GM19035 (cell line): ENCODE data around the gene RAI1.
"Not testable (repeated sequence)": the region's sequence is repeated elsewhere in the genome, so short reads cannot be mapped to it uniquely, and the experiment has no call there.

ENCODE experiments used
- ATAC-seq: cut with Tn5 transposase; IDR thresholded peaks from one replicate; pipeline ENCODE4 v1.9.1; 2021; ENCODE audit not compliant: unreplicated experiment

Gene RAI1

DNA sequence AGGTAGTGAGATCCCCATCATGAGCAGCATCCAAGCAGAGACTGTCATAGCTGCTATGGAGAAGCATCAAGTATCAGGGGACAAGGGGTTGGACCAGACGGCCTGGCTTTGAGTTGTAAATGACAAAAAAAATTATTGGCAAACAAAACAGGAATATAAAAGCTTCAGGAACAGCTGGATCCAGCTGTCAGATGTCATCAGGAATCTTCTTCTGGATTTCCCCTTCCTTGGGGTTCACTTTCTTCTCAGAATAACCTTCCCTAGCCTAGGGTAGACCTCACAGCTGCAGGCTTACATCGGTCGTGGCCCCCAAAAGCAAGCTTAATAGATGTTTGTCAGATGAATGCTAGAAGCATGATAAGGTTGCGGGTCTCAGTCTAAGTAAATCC, 17.2 kb upstream of the RAI1 start:
- ATAC-seq, result no peak

DNA sequence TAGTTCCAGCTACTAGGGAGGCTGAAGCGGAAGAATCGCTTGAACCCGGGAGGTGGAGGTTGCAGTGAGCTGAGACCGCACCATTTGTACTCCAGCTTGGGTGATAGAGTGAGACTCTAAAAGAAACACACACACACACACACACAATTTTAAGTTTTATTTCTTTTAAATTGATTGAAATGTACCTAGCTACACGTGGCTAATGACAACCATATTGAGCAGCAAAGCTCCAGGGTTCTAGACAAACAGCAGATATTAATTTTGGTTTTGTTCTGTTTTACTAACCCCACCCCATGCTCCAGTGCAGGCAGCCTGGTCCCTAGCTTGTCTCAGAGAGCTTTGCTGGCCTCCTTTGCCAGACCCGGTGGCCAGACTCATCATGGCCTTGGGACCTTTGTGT, 16.0 kb upstream of the RAI1 start:
- ATAC-seq, result no peak

DNA sequence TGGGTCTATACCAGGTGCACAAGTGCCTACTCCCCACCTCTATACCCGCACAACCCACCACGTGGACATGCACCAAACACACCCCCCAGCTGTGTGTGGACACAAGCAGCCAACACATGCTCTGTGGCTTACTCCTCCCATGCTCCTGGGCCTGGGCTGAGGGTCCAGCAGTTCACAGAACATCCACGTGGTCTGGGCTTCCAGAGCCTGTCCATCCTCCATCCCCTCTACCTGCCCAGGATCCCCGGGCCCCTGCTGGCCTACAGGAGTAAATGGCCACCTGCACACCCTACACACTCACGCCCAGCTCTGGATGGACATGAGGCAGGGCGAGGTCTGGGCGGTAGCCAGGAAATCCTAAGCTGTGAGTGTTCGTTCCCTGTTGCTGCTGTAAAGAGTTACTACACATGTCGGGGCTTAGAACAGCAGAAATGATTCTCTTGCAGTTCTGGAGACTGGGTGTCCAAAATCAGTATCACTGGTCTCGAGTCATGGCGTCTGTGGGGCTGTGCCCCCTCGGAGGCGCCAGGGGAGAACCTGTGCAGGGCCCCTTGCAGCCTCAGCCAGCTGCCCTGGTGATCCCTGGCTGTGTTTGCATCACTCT, 15.0 kb upstream of the RAI1 start:
- ATAC-seq, result no peak

DNA sequence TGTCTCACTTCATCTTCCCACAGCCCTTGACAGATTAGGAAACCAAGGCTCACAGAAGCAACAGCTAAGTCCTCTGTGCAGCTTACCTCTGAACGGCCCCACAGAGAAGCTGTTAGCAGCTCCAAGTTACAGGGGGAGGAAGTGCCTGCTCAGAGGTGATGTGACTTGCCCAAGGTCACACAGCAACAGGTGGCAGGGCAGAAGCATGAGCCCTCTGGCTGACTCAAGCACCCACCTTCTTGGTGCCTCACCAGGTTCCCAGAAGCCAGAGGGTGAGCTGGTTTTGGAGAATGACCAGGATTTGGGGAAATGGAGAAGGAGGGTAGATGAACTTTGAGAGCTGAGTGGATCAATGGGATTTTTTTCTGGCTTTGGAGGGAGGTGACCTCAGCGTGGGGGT, 14.0 kb upstream of the RAI1 start:
- no peak for ATAC-seq

DNA sequence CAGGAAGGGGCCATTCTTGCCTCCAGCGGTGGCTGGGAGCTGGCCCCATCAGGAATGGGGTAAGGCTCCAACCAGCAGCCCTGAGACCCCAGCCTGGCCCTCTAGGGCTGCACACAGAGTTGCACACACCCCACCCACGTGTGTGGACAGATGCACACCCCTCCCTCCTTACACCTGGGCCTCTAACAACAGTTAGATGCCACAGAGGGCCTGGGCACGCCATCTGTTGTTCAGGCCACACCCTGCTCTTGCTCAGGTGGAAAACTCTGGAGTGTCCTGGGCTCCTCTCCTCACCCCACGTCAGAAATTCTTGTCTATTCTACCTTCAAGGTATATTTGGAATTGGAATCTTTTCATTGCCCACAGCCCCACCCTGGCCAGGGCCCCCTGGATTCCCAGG, 13.3 kb upstream of the RAI1 start:
- no peak for ATAC-seq

DNA sequence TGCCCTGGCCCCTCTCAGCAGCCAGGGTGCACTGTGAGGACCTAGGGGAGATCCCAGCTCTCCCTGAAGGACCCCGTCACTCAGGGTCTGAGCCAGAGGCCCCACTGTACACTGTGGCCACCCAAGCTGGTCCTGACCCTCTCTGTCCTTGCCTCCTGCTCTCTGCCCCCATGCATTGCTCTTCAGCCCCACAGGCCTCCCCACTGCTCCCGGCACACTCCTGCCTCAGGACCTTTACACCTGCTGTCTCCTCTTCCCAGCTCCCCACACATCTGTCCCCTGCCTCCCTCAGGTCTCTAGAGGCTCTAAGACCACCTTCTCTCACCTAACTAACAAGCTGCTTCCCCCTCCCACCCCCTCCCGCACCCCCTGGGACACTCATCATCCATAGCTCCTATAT, 12.9 kb upstream of the RAI1 start:
- ATAC-seq, result no peak

DNA sequence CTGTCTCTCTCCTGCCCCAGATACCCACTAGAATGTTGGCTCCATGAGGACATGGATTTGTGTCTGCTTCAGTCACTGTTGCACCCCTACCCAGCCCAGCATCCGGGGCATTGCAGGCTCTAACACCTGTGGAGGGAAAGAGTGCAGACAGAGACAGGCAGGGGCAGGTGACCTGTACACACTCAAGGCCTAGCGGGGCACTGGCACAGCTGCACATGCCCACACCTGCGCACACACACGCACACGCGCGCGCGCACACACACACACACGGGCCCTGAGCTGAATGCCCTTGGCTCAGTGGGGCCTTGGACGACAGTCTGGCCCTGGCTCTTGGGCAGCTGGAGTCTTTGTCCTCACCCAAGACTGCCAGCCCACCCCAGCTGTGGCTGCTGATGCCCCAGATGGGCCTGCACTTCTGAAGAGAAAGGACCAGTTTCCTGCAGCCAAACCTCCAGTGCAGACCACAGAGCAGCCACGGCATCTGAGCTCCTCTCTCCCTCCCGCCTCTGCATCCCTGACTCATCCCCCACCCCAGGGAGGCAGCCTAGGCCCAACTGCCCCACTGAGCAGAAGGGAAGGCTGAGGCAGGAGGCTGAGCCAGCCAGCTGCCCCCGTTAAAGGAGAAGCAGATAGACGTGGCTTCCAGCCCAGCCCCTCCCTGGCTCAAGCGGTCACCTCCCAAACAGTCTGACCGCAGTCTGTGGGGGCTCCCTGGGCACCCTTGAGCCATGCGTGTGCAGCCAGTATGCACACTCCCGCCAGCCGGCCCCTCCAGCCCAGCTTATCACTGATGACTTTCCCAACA, 12.3 kb upstream of the RAI1 start:
- ATAC-seq, result no peak

DNA sequence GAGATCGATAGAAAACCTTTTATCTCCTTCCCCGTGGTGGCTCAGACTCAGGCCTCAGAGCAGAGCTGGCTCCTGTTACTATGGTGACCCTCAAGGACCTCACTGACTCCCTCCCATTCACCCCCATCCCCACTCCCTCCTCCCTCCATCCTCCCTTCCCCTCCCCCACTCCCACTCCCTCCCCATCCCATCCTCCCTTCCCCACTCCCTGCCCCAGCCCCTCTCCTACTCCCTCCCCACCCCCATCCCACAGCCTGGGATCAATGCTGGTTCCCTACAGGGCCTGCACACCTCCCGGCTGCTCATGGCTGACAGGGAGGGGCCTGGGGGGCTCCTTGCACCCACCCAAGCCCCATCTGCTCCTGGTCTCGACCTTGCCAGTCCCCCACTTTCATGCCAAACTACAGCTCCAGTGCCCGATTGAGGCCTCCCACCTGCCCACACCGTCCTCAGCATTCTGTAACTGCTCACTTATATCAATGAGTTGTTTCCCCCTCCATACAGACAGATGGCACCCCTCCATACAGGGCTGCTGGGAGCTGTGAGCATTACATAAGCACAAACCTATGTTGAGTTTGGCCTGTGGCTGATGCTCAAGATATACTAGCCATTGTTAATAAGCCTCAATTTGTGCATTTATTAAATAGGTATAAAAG, 11.6 kb upstream of the RAI1 start:
- no peak for ATAC-seq

DNA sequence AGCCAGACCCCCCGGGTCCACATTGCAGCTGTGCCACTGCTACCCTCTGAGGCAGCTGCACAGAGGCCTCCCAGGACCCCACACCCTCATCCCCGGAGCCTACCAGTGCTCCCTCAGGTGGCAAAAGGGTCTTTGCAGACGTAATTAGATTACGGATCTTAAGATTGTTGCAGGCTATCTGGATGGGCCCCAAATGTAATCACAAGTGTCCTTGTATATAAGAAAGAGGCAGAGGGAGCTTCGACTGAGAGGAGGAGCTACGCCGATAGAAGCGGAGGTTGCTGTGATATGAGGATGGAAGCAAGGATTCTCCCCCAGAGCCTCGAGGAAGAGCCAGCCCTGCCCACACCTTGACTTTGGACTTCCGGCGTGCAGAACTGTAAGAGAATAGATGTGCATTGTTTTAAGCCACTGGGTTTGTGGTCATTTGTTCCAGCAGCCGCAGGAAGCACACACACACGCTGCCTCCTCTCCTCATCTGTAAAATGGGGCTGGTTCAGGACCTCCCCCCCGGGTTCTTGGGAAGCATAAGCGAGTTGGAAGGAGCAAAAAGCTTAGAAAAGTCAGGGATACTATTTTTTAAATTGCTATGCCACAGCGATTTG, 10.5 kb upstream of the RAI1 start:
- ATAC-seq, result no peak

DNA sequence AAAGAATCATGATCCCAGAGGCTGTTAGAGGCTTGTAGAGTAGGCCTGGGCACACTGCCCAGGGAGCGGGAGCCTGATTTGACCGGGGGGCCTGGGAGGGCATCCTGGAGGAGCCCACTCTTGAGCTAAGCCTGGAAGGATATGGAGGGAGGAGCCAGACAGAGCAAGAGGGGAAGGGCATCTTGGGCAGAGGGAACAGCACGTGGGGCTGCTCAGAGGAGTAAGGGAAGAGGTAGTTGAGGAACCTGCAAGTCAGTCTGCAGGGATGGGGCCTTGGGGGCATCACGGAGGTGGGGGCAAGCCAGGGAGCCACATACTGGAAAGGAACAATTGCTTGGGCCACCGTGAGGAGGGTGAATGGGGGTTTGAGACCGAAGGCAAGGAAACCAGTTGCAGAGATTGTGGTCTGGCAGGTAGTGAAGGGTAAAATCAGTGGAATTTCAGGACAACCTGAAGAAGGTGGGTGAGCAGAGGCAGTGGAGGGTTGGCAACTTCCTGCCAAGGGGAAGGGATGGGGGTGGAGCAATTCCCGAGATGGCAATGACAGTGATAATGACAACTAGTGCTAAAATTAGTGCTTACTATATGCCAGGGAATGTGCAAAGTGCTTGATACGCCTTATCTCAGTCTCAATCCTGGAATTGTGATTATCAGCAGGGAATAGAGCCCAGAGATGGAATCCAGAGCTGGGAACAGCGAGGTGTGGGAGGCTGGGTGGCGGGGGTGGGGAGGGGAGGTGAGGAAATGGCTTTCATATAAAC, 9.7 kb upstream of the RAI1 start:
- ATAC-seq, result no peak

DNA sequence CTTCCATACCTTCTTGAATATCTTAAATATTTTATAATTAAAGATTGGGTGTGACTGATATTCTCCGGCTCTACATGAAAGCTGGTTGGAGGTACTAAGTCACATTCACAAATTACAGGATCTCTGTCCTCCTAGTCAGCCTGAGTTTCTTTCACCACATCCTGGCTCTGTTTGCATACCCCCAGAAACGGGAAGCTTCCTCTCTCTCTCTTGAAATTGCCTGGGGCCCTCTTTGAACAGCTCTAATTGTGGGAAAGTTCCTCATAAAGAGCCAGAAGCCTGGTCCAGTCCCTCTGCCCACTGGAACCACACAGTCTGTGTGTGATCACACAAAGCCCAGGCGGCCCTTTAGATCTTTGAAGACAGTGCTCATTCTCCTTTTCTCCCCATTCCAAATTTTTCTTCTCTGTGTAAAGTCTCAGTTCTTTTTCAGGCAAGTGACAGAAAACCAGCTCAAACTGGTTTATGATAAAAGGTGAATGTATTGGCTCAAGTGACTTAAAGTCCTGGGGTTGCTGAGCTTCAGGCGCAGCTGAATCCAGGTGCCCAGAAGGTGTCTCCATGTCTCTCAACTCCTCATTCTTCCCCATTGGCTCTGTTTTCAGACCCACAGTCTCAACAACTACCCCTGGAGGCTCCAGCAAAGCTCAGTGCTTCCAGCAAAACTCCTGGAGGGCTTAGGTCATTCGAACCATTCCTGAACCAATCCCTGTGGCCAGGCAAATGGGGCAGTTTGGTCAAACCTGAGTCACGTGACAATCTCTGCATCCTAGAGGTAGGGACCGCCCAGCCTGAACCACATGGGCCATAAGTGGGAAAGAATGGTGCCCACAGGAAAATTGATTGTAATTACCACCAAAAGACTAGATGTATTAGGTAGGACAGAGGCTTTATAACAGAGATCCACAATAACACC, 8.5 kb upstream of the RAI1 start:
- no peak for ATAC-seq

DNA sequence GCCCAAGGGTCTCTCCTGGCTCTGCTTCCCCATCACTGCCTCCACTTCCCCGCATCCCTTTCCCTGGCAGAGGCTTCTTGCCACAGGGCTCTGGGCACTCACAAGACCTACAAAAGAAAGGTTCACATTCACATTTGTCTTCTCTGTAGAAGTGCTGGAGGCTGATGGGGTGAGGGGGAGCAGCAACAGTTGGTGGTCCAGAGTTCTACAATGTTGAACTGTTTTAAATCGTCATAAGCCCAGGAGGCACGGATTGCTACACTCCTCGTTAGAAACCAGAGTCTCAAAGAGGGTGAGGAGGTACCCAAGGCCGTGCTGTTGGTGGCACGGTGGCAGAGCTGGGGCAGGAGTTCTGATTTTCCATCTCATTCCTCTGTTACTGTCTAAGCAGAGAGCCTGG, 5.8 kb upstream of the RAI1 start:
- ATAC-seq, result no peak

DNA sequence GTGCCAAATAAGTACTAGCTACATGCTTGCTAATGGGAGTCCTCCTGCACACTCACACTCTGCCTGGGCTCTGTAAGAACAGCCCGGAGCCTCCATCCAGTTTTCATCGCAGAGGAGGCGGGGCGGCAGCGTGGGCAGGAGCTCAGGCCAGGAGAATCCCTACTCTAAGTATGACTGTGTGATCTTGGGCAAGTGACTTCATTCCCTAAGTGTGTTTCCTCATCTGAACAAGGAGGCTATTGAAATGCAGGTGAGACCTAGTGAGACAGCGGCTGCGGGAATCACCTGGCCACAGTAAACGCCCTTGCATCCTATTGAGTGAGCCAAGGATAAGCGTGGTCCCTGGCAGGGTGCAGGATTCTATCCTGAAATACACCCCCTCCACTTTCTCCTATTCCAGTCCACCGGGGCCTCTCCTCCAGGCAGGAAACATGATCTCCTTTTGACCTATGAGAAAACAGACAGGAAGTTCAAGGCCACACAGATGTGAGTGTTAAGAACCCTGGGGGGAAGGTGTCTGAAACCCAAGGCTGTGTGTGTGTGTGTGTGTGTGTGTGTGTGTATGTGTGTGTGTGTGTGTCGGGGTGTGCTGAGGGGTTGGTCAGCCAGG, 5.2 kb upstream of the RAI1 start:
- no peak for ATAC-seq

DNA sequence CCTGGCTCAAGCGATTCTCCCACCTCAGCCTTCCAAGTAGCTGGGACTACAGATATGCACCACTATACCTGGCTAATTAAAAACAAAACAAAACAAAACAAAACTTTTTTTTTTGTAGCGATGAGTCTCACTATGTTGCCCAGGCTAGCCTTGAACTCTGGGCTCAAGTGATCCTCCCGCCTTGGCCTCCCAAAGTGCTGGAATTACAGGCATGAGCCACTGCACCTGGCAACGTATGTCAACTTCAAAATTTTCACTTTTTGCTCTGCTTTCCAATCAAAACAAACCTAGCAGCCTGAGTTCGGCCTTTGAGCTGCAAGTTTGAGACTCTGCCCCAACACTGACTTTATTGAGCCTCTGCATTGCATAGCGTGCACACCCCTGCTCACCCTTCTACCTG, 4.5 kb upstream of the RAI1 start:
- no peak for ATAC-seq

DNA sequence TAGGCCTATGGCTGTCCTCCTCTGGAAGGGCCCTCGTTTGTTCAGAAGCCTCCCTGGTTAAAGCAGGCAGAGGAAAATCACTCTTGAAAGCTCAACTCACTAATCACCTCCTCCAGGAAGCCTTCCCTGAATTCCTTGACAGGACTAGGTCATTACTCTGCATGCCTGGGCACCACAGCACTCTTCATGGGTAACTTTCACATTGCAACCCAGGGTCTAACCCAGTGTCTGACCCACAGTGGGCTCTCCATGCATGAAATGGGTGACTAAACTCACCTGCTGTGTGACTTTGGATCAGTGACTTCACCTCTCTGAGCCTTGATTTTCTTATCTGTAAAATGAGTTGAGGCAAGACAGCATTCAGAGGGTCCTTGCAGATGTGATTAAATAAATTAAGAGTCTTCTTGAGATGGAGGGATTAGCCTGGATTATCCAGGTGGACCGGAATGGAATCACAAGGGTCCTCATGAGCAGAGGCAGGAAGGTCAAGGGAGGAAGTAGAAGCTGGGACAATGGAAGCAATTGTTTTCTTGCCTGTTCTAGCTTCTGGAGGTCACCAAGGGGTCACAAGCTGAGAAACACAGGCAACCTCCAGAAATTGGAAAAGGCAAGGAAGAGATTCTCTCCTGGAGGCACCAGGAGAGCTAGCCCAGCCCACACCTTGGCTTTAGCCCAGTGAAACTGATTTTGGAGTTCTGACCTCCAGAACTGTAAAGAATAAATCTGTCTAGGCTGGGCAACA, 3.8 kb upstream of the RAI1 start:
- ATAC-seq, result no peak

DNA sequence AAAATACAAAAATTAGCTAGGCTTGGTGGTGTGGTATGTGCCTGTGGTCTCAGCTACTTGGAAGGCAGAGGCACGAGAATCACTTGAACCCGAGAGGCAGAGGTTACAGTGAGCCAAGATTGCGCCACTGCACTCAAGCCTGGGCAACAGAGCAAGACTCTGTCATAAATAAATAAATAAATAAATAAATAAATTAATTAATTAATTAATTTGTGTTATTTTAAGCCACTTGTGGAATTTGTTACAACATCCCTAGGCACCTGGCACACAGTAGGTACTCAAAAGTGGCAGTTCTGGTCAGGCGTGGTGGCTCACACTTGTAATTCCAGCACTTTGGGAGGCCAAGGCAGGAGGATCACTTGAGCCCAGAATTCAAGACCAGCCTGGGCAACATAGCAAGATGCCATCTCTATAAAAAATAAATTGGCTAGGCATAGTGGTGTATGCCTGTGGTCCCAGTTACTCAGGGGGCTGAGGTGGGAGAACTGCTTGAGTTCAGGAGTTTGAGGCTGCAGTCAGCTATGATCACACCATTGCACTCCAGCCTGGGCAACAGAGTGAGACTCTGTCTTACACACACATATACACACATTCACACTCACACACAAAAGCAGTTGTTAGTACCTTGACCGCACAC, 3.1 kb upstream of the RAI1 start:
- ATAC-seq, result not testable (repeated sequence)

DNA sequence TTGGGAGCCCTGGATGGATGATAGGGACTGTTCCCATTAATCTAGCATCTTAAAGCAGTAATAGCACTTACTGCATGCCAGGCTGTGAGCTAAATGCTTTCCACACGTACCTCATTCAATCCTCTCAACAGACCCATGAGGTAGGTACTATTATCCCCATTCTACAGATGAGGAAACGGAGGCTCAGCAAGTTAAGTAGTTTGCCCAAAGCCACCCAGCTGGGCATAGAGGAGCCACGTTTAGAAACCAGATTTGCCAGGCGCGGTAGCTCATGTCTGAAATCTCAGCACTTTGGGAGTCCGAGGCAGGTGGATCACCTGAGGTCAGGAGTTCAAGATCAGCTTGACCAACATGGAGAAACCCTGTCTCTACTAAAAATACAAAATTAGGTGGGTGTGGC, 2.0 kb upstream of the RAI1 start:
- no peak for ATAC-seq

DNA sequence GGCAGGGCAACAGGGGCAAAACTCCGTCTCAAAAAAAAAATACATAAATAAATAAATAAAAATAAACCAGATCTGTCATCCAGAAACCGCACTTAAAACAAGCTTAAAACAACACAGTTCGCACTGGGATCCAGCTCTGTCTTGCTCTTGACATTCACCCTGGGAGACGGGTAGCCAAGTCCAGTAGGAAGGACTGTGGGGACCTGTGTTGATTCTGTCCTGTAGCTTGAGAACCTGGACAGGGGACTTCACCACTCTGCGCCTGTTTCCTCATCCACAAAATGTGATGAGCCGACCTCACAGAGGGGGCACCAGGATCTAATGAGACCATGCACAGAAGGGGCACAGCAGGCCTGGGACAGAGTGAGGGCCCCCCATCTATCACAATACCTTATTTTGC, 1.5 kb upstream of the RAI1 start:
- no peak for ATAC-seq
